ENCODE results near the gene MLH3.

- no peak for TF ChIP-seq EZH2 (IDR thresholded peaks at IDR 0.05; ENCODE audit: borderline replicate concordance, low read depth, low read length, severe bottlenecking)
- TF ChIP-seq, protein P1, sequence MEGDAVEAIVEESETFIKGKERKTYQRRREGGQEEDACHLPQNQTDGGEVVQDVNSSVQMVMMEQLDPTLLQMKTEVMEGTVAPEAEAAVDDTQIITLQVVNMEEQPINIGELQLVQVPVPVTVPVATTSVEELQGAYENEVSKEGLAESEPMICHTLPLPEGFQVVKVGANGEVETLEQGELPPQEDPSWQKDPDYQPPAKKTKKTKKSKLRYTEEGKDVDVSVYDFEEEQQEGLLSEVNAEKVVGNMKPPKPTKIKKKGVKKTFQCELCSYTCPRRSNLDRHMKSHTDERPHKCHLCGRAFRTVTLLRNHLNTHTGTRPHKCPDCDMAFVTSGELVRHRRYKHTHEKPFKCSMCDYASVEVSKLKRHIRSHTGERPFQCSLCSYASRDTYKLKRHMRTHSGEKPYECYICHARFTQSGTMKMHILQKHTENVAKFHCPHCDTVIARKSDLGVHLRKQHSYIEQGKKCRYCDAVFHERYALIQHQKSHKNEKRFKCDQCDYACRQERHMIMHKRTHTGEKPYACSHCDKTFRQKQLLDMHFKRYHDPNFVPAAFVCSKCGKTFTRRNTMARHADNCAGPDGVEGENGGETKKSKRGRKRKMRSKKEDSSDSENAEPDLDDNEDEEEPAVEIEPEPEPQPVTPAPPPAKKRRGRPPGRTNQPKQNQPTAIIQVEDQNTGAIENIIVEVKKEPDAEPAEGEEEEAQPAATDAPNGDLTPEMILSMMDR (IDR thresholded peaks at IDR 0.05; ENCODE audit: borderline replicate concordance, extremely low read depth, low read length, poor library complexity, severe bottlenecking), result no peak
These were observed 76.0 kb downstream of the MLH3 start for GRCh38 chr14:74975059-74975810.
